ENCODE measurements around the gene MYOT.

DNA sequence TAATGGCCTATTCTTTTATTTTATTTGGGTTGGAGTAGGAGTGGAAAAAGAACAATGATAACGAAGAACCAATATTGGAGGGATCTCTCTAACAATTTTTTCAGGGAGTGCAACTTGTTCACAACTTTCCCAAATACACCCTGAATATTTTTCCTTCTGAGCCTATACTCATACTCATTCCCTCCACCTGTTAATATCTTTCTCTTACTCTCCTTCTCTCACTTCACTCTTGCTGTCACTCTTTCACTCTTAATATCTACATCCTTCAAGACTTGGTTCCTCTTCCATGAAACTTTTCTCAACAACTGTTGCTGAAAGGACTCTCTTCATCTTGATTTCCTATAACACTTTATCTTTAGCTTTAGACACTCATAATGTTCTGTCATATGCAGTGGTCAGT is 39.0 kb upstream of the MYOT start:
- no peak for TF ChIP-seq BHLHE40 (IDR thresholded peaks at IDR 0.05; ENCODE audit: borderline replicate concordance)
- no peak for TF ChIP-seq SP1 (IDR thresholded peaks at IDR 0.05)
- no peak for TF ChIP-seq ELF4 (IDR thresholded peaks at IDR 0.05)
- no peak for TF ChIP-seq SUZ12 (IDR thresholded peaks at IDR 0.05)
- no peak for TF ChIP-seq FOXA1 (IDR thresholded peaks at IDR 0.05)
- no peak for TF ChIP-seq ZNF384 (IDR thresholded peaks at IDR 0.05)
- TF ChIP-seq LEF1 (IDR thresholded peaks at IDR 0.05; ENCODE audit: borderline replicate concordance), result no peak
- TF ChIP-seq TARDBP (IDR thresholded peaks at IDR 0.05), result no peak
- TF ChIP-seq FOXM1 (IDR thresholded peaks at IDR 0.05; ENCODE audit: borderline replicate concordance), result no peak
- TF ChIP-seq, protein P1, sequence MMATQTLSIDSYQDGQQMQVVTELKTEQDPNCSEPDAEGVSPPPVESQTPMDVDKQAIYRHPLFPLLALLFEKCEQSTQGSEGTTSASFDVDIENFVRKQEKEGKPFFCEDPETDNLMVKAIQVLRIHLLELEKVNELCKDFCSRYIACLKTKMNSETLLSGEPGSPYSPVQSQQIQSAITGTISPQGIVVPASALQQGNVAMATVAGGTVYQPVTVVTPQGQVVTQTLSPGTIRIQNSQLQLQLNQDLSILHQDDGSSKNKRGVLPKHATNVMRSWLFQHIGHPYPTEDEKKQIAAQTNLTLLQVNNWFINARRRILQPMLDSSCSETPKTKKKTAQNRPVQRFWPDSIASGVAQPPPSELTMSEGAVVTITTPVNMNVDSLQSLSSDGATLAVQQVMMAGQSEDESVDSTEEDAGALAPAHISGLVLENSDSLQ (IDR thresholded peaks at IDR 0.05), result no peak

Measured in HEK293T (cell line).